Astrocyte of the hippocampus (primary cell): ENCODE measurements around the gene NCR3LG1.

Source experiments
- DNase-seq: peaks from one replicate; pipeline ENCODE4 v3.0.0; 2011; ENCODE audit warnings: low read depth, low spot score

NCR3LG1 gene

DNA sequence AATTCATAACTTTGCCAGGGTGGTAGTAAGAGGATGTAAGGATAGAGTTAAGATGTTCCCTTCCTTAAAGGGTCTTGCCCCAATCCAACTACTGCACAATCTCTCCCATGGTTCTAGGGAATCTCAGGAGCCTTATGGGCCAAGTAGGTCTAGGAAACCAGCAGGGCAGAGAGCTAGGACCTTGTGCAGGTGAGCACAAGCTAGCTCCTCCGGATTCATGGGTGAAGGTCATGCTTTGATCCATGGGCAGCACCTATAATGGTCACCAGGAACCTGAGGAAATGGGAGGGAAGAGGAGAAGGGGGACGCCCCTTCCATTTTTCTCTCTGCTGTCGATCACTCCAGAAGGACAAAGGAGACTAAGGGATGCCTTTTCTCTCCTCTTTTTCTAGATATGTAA is 20.0 kb downstream of the NCR3LG1 start:
- peak; percentile 50 for DNase-seq

DNA sequence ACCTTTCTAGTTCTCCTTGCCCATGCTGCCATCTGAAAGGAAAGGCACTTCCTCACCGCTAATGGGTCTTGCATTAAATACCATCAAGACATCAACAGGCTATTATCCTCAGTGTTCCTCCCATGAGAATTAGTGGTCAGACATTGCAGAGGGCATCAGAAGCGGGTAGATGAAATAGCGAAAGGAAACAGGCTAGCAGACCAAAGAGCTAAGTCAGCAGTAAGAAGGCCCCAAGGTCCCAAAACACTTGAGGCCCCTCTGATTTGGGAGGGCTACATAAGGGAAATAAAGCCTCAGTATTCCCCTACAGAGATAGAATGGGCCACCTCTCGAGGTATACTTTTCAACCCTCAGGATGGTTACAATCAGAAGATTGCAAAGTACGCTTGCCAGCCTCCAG is 23.9 kb downstream of the NCR3LG1 start:
- DNase-seq = no peak

DNA sequence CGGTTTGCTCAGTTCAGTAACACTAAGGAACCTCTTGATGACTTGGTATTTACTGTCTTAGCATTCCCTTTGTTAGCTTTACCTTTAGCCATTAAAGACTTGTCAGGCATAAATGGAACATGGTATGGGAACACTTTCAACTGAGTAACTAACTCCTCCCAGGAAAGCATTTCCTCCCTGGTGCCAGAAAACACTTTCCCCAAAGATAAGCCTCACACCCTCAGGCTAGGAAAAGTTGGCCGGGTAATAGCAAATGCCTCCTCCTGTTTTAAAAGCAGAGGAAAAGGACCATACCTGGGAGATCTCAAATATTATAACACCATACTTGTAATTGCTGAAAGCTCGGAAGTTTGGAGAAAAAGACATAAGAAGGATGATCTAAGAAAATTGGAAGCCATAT is 24.9 kb downstream of the NCR3LG1 start:
- no peak for DNase-seq

DNA sequence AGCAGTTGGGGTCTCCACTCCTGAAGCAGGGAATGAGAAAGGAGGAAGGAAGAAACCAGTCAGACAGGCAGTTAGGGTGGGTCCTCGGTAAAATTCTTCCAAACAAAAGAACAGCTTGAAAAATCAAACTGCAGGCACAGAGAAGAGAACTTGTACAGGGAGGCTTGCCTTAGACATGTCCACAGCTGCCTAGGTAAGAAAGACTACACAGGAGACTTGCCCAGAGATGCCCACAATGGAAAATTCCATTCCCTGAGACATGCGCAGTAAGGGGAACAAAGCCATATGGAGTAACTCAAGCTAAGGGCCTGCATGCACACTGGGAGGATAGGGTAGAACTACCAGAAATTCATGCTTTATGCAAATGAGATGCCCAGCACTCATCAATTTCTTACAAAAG is 27.1 kb downstream of the NCR3LG1 start:
- DNase-seq = no peak

DNA sequence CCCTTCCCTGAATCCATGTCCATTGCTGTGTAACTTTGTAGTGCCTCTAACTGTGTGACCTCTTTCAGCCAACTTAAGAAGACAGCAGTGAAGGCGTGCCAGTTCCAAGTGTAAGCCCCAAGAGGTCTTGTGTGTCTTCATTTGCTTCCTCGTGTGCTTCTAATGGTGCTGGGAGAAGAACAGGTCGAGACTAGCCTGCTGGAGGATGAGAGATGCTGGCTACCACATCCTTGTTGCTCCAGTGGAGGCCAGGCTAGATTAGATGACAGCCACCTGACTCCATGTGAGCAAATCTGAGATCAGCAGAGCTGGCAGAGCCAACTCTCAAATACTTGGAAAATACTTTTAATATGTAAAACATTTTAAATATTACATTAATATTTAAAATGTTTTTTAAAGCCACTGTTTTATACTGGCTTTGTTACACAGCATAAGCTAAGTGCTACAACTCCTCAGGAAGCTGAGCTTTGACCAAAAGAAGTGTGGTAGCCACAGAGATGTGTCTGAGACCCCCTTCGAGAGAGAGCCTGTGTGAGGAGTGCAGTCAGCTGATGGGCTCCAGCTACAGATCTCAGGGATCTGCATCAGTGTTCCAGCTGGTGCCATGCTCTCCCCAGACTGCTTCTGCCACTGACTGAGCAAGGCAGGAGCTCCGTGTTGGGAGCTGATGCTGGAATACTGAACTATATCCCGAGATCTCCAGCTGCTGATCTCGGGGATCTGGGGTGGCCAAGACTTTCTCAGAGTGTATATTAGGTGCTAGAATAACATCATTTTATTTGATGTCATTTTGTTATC is 28.0 kb downstream of the NCR3LG1 start:
- no peak for DNase-seq

DNA sequence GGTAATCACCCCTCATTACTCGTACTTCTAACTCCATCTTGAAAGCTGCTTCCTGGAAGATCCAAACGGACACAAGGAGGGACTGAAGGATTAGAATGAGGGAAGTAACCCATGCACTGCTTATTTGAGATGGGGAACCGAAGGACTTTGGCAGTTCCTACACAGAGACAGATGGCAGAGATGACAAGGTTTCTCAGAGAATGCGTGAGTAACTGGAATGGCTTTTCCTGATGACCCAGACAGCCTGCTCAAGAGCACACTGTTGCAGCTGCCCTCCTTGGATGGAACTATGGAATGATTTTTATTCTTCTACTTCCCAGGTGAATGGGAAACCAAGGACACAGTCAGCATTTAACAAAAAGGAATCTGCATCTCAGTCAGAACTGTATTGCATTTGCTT is 29.6 kb downstream of the NCR3LG1 start:
- no peak for DNase-seq

DNA sequence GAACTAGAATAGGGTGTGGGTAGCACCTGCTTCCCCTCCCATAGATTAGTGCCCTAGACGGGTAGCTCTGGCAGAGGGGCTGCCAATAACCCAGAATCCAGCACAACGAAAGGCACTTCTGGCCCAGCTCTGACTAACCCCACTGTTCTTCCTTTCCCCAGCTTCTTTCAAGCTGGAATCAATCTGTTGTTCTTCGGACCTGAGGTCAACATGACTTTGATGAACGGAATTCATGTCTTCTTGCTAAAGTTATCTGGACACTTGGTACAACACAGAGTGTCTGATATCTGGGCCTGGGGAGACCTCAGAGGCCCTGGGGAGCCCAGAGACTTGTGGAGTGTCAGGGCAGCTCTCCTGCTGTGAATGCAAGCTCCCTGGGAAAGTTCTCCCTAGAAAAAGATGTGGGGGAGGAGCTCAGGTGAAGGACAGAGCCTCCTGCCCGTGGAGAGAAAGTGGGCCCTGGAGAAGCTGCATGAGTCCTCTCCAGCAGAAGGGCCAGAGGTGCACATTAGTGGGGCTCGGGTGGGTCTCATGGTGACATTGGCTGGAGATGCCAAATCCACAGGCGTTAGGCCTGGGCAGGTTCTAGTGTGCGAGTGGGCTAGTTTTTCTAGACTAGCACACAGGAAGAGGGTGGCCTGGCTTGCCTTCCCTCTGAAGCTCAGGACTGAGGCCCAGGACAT is 30.6 kb downstream of the NCR3LG1 start:
- DNase-seq = no peak

DNA sequence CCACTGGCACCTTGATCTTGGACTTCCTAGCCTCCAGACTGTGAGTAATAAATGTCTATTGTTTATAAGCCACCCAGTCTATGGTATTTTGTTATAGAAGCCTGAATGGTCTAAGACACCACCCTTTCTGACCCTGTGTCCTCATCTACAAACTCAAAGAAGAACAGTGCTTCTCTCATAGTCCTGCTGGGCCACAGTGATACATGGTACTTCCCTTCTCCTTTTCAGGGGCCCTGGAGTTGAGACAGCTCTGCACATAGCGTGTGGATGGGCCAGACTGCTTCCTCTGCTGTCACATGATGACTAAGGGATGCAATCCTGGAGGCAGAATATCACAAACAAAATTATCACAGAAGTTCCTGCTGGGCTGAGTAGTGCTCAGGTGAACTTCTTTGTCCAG is 31.9 kb downstream of the NCR3LG1 start:
- DNase-seq = no peak

DNA sequence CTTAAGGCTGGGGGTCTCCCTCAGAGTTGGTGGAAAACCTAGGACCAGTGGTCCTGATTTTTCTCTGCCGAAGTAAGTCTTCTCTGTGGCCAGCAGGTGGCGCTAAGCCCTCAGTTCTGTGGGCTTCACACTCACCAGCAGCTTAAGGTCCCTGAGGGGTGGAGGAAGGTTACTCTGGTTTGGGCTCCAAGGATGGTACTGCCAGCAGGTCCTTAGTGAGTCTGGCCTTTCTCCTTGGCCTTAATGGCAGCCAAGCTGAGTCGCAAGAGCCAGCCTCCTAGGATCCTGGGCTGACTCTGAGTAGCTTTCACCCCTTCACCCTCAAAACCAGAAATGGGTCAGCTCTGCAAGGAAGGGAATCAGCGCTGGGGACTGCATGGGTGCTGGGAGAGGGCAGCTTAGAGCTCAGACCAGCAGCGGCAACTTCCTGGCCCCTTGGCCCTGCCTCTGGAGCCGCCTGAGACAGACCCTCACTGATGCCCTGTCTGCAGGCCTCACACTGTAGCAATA is 32.5 kb downstream of the NCR3LG1 start:
- peak; percentile 88 for DNase-seq

DNA sequence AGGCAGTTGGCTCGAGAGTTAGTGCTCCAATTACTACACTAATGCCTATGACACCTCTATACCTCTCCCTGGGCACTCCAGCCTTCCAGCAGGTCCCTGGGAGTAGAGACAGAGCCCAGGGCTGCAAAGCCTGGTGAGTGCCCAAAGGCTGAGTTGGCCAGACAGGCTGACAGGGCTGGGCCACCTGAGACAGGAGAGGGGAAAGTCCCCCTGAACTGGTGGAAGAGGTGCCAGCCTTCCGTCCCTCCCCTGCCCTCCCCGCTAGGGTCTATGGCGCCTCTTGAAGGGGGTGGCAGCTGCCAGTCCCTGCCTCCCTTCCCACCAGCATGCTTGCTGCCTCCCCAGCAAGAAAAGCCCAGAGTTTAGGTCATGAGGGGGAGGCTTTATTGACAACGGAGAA is 33.9 kb downstream of the NCR3LG1 start:
- no peak for DNase-seq

DNA sequence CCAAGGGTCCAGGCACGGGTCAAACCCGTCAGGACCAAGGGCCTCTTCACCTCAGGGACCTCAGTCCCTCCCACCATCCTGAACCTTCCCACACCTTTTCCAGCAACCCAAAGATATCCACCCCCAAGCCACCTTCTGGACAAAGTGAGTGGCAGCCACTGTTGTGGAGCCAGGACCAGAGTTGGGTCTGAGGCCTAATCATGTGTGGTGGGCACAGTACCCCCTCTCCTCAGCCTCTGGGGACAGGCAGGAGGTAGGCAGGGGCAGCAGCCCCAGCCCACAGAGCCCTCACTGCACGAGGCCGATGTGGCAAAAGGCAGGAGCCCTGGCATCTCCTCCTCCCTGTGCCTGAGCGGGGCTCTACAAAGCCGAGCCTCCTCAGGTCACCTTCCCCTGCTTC is 34.3 kb downstream of the NCR3LG1 start:
- DNase-seq = no peak

DNA sequence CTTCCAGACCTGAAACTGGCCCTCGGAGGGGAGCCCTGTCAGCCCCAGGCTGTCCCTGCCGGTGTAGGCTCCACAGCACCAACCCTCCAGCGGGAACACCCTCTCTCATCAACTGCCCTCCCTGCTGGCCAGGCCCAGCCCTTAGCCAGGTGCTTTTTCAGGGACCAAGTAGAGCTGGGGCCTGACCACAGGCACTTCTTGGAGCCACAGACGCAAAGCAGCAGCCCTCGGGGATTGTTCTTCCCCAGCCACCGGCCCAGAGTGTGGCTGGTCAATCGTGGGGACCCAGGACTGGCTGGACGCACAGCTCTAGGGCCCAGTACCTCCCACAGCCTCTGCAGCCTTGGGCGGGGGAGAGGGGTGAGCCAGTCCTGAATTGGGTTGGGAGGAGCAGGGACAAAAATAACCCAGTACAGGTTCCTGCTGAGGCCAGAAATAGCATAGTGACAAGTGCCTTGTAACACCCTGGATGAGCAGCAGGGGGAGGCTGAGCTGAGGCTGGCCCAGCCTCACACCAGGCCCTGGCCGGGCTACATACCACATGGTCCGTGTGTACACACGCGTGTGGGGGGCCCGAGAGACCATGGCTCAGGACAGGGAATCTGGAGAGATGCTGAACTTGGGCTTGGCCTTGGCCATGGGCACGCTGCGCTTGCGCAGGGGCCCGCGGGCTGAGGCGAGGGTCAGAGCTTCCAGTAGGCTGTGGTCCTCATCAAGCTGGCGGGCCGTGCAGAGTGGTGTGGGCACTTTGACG is 34.9 kb downstream of the NCR3LG1 start:
- DNase-seq = peak; percentile 50

DNA sequence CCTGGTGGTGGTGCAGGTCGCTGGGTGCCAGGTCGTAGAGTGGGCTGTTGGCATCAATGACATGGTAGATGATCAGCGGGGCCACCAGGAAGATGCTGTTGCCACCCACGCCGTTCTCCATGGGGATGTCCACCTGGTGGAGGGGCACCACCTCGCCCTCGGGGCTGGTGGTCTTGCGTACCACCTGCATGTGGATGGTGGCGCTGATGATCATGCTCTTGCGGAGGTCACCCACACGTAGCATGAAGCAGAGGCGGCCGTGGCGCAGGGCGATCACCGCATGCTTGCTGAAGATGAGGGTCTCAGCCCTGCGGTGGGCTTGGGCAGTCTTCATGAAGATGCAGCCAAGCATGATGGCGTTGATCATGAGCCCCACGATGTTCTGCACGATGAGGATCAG is 35.7 kb downstream of the NCR3LG1 start:
- DNase-seq = no peak

DNA sequence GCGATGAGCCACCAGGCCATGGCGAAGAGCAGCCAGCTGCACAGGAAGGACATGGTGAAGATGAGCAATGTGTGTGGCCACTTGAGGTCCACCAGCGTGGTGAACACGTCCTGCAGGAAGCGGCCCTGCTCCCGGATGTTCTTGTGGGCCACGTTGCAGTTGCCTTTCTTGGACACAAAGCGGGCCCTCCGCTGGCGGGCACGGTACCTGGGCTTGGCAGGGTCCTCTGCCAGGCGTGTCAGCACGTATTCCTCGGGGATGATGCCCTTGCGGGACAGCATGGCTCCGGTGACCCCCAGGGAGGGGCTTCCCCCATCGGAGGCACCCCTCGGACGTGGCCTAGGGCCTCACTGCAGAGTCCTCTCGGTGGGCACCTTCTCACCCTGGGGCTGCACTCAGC is 36.2 kb downstream of the NCR3LG1 start:
- DNase-seq = no peak

DNA sequence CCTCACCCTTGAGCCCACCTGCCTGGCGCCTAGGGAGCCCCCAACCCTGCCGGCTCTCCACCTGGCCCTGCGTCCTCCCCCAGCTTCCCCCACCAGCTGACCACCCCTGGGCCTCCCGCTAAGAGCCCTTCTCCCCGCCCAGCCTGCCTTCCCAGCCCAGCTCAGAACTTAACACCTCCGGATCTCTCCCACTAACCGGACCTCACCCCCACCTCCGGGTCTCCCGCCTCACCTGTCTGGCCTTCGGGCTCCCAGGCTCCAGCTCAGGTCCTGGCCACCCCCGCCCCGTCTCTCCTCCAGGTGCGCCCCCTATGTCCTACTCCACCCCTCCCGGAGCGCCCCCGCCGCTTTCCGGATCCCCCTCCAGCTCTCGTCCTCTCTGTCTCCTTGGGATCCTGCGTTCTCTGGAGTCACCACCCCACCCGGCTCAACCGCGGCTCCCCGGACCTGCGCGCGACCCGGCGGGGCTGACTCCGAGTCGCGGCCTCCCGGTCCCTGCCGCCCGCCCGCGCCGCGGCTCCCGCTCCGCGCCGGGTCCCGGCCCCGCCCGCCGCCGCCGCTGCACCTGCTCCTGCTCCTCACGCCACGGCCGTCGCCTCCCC is 37.1 kb downstream of the NCR3LG1 start, which contains the start of gene KCNJ11:
Gene KCNJ11, minus strand, starts transcription at position 51 of the 602 bp plus-strand sequence. CDS start 568 bp downstream, outside the sequence.
- DNase-seq = no peak

DNA sequence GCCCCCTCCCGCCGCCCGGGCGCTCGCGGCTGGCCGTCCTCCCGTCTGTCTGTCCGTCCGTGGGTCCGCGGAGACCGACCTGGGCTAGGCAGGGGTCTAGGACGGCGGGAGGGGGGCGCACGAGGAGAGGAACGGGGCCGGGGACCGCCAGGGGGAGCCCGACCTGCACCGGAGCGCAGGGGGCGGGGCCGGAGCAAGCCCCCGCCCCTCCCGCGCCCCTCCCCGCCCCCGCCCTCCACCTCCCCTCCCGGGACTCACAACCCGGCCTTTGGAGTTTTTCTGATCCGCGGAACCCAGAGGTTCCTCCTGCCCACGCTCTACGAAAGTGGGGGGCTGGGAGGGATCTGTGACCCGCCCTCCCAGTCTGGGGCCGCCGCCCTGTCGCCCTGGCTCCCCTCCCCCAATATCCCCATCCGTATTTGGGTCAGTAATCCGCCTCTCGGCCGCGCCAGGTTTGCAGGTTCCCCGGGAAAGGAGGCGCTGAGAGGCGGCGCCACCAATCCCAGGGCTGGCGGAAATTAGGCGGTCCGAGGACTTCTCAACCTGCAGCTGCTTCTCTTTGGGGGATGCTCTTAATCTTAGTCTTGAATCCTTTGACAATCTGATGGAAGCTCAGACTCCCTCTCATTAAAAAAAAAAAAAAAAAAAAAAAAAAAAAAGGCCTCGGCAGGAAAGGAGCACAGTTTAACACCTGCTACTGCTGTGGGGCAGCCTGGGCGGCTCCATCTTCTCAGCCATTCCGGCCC is 37.8 kb downstream of the NCR3LG1 start:
- DNase-seq = peak; percentile 76

DNA sequence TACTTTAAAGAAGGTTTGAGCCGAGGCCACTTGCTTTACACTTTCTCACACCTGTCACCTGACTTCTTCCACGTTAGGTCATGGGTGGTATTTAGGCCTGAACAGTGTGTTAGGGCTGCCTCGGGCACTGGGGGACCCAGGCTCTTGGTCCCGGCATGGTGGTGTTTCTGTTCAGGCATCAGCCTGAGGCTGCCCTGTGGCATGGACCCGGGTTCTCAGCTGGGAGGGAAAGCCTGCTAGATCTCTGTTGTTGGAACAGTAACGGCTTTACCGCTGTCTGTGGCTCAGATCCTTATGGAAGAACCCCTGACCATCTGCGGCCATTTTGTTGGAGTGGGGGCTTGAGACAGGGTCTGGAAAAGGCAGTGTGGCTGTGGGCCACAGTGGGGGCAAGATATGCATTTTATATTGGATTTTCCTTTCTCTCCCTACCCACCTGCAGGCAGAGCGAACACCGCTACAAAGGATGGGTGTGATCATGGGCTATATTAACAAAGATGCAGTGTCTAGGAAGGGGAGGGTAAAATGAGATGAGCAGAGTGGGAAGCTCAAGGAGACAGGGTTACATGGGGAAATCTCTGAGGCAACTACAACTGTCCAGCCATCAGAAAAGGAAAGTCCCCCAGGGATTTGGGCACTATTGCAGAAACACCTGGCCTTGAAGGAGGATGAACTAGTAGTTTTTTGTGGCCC is 38.5 kb downstream of the NCR3LG1 start:
- no peak for DNase-seq

DNA sequence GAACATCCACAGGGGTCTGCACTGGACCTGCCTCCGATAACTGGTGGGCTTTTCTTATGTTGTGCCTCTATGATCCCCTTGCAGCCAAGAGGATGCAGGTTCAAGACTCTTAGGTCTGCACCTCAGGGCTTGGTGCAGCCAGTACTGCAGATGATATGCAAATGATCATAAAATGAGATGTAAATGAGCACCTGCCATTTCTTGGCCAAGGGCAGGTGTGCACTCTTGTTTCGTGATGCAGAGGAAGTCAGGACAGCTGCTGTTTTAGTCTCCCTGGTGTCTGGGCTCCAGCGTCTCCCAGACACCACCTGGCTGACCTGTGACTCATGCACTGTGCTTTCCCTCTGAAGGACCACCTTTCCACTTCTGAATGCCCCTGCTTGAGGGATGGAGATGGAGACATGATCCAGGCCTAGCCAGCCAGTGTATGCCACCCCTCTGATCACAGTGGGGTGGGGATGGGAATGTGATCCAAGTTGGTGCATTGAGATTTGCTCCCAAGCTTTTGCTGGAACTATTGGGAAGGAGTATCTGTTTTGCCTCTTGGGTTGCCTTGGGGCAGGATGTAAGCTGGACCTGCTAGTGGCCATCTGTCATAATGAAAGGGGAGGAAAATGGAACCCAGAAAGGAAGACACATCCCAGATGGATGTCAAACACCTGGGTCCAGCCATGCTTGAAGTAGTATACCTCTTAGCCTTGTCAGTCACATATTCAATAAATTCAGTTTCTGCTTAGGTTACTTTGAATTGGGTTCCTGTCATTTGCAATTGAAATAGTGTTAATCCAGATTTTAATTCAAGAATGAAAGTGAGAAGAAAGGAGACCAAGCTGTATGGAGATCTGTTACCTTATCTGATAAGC is 40.1 kb downstream of the NCR3LG1 start:
- no peak for DNase-seq

DNA sequence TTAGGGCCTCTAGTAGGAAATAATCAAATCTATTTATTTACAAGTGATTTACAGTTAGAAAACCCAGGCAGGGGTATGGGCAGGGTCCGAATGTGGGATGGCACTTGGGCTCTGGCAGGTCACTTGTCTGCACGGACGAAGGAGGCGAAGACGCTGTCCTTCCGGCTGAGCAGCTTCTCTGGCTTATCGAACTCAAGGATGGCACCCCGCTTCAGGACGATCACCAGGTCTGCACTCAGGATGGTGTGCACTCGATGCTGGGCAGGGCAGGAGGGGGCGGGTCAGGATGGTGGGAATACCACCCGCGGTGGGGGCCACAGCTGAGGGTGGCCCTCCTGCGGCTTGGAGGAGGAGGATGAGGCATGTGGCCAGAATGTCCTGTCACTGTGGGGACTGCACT is 41.3 kb downstream of the NCR3LG1 start:
- no peak for DNase-seq

DNA sequence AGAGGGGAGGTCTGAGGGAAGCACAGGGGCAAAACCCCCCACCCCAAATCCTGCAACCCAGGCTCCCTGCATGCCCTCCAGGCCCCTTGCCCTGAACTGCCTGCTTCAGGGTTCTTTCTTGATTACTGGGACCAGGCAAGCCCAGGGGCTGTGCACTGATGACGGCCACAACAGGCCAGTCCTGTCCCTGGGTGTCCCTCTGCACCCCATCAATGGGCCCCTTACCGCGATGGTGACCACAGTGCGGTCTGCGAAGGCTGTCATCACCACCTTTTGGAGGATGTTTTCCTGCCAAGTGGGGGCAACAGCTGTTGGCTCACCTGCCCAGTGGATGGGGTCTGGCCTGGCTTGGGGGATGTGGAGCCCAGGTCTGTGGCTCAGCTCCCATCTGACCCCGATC is 41.9 kb downstream of the NCR3LG1 start:
- no peak for DNase-seq
